Measurements from ENCODE around the gene HAP1. TPM values are rescaled to one million over a fixed set of nuclear protein-coding genes. Genes with fewer than 3 reads are reported as not detected.

HAP1 gene
- polyA plus RNA-seq, 2 of the 4 experiments (the other 2 are of a cell fraction): 1.6 to 2.2 TPM

DNA sequence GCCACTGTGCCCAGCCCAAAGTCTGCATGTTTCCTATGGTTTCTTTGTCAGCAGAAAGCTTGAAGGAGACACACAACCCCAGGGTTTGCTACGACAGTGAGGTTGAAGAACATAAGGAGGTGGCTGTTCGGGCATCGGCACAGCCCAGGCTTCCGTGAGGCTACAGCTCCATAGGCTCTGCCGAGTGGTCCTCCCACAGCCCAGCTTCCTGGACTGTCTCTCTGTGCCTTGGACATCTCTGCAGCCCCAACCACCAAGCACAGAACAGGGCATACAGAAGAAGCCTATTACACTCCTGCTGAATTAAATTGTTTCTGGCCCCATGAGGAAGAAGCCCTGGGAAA, 3.2 kb upstream of the HAP1 start:
- Histone ChIP-seq H3K4me2 (peak overlapping the region; percentile 40), H3K9me3 (no peaks in the 10 kb centered on the region), H3K27ac (peak overlapping the region in 1 of 2 experiments; percentile 37; a peak in 3 of 6 replicates), H3K4me1 (peaks cover 38% of the 10 kb centered on the region), H3K4me3 (no peak overlapping the region)
- TF ChIP-seq JUN (IDR thresholded peaks at IDR 0.05) (no peak), CHD2 (IDR thresholded peaks at IDR 0.05; ENCODE audit: low read length, partially characterized antibody) (no peak), FOSL2 (IDR thresholded peaks at IDR 0.05) (no peak), FOSL2 (CRISPR knock-in tag; IDR thresholded peaks at IDR 0.05) (no peak), BHLHE40 (IDR thresholded peaks at IDR 0.05; ENCODE audit: low read depth, low read length) (no peak), HEYL (CRISPR knock-in tag; IDR thresholded peaks at IDR 0.05) (no peak), JUNB (IDR thresholded peaks at IDR 0.05) (no peak), RCOR1 (IDR thresholded peaks at IDR 0.05; ENCODE audit: low read depth, low read length) (no peak), RFX5 (IDR thresholded peaks at IDR 0.05) (no peak), POLR2A (IDR thresholded peaks at IDR 0.05; ENCODE audit: low read length) (no peak), NR3C1 (IDR thresholded peaks at IDR 0.05) (no peak), RARB (CRISPR knock-in tag; IDR thresholded peaks at IDR 0.05) (no peak), CBX2 (IDR thresholded peaks at IDR 0.05; ENCODE audit: borderline replicate concordance, low read depth) (no peak), FOXS1 (CRISPR knock-in tag; IDR thresholded peaks at IDR 0.05) (no peak), NFE2L2 (conservative IDR thresholded peaks at IDR 0.05; ENCODE audit: low read length) (no peak), HOXB13 (CRISPR knock-in tag; IDR thresholded peaks at IDR 0.05; ENCODE audit: low read depth) (no peak)
- TF ChIP-seq, protein P1, sequence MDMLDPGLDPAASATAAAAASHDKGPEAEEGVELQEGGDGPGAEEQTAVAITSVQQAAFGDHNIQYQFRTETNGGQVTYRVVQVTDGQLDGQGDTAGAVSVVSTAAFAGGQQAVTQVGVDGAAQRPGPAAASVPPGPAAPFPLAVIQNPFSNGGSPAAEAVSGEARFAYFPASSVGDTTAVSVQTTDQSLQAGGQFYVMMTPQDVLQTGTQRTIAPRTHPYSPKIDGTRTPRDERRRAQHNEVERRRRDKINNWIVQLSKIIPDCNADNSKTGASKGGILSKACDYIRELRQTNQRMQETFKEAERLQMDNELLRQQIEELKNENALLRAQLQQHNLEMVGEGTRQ (IDR thresholded peaks at IDR 0.05): no peak
- TF ChIP-seq, protein P2, sequence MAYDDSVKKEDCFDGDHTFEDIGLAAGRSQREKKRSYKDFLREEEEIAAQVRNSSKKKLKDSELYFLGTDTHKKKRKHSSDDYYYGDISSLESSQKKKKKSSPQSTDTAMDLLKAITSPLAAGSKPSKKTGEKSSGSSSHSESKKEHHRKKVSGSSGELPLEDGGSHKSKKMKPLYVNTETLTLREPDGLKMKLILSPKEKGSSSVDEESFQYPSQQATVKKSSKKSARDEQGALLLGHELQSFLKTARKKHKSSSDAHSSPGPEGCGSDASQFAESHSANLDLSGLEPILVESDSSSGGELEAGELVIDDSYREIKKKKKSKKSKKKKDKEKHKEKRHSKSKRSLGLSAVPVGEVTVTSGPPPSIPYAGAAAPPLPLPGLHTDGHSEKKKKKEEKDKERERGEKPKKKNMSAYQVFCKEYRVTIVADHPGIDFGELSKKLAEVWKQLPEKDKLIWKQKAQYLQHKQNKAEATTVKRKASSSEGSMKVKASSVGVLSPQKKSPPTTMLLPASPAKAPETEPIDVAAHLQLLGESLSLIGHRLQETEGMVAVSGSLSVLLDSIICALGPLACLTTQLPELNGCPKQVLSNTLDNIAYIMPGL (CRISPR knock-in tag; IDR thresholded peaks at IDR 0.05; ENCODE audit: borderline replicate concordance): no peak
- TF ChIP-seq, protein P3, sequence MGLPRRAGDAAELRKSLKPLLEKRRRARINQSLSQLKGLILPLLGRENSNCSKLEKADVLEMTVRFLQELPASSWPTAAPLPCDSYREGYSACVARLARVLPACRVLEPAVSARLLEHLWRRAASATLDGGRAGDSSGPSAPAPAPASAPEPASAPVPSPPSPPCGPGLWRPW (IDR thresholded peaks at IDR 0.05): no peak
- ATAC-seq (peak; percentile 11 to 45; a peak in 3 of 6 replicates), FAIRE-seq (no peak), DNase-seq (ENCODE audit: low read depth in 1 of 2, low spot score in 1 of 2) (peak in 1 of 2 experiments; percentile 56)
- ChIA-PET POLR2A (interaction anchor here (0.9 to 1.5 kb wide), 6 partner anchors 49 to 181 kb away, joined by 3 to 11 read pairs (median 4); partner anchors contain the start of genes ACLY, EIF1, JUP and KLHL11), CTCF (interaction anchor here (0.5 to 96.0 kb wide), 54 partner anchors 8 to 437 kb away, joined by 3 to 3262 read pairs (median 4); partner anchors contain the start of genes FKBP10, JUP, ODAD4 and P3H4)
- WGBS (ENCODE audit: missing lambda C conversion rate): 2% methylated on average over 5 of the region's 5 CpGs

DNA sequence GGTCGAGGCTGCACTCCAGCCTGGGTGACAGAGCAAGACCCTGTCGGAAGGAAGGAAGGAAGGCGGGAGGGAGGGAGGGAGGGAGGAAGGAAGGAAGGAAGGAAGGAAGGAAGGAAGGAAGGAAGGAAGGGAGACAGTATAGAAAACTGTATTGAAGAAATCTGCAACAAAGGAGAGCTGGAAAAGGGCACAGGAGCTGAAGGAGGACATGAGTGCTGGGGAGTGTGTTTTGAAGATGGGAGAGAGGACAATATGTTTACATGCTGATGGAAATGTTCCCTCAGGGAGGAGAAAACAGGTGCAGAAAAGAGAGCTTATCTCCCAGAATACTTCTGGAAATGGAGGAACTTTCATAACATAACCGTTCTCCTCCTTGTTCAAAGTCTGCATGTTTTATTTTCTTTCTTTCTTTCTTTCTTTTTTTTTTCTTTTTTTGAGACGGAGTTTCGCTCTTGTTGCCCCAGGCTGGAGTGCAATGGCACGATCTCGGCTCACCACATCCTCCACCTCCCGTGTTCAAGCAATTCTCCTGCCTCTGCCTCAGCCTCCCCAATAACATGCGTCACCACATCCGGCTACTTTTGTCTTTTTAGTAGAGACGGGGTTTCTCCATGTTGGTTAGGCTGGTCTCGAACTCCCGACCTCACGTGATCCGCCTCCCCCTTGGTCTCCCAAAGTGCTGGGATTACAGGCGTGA, 2.7 kb upstream of the HAP1 start:
- no peak for FAIRE-seq
- H3K4me3 ChIP-seq: no peak overlapping the region
- H3K4me2 ChIP-seq: peak overlapping the region; percentile 40; the same call in 2 of the 3 replicates
- DNase-seq (ENCODE audit: low read depth in 1 of 2, low spot score in 1 of 2): no peak
- 23% methylated on average over 17 of the region's 17 CpGs for WGBS (ENCODE audit: missing lambda C conversion rate)
- no peaks in the 10 kb centered on the region for H3K9me3 ChIP-seq
- peaks cover 38% of the 10 kb centered on the region for H3K4me1 ChIP-seq
- no peak for ATAC-seq
- CTCF ChIA-PET: interaction anchor here (0.5 to 96.0 kb wide), 57 partner anchors 9 to 989 kb away, joined by 3 to 3262 read pairs (median 4); partner anchors contain the start of genes FKBP10, JUP, ODAD4 and P3H4
- TF ChIP-seq ZC3H11A (IDR thresholded peaks at IDR 0.05) (no peak), RFX5 (IDR thresholded peaks at IDR 0.05) (no peak), EHMT2 (IDR thresholded peaks at IDR 0.05; ENCODE audit: low read depth) (no peak), ESRRA (IDR thresholded peaks at IDR 0.05; ENCODE audit: borderline replicate concordance, low read length) (no peak), ZNF302 (CRISPR knock-in tag; IDR thresholded peaks at IDR 0.05) (no peak)
- TF ChIP-seq, protein P4, sequence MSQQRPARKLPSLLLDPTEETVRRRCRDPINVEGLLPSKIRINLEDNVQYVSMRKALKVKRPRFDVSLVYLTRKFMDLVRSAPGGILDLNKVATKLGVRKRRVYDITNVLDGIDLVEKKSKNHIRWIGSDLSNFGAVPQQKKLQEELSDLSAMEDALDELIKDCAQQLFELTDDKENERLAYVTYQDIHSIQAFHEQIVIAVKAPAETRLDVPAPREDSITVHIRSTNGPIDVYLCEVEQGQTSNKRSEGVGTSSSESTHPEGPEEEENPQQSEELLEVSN (IDR thresholded peaks at IDR 0.05; ENCODE audit: borderline replicate concordance, low read depth): no peak
- TF ChIP-seq, protein P2 (CRISPR knock-in tag; IDR thresholded peaks at IDR 0.05; ENCODE audit: borderline replicate concordance): no peak
- H3K27ac ChIP-seq: peak overlapping the region in 1 of 2 experiments; percentile 37; a peak in 3 of 6 replicates
- POLR2A ChIA-PET: interaction anchor here (0.5 to 1.5 kb wide), 7 partner anchors 49 to 182 kb away, joined by 3 to 11 read pairs (median 5); partner anchors contain the start of genes ACLY, EIF1, JUP and KLHL11
